H9 (cell line): ENCODE measurements around the gene FAM227B. TPM values are rescaled to one million over a fixed set of nuclear protein-coding genes. Genes with fewer than 3 reads are reported as not detected.

Source experiments
- DNase-seq: peaks from one replicate; pipeline ENCODE4 v3.0.0-alpha.2; 2017
- H2AFZ ChIP-seq: one replicate; pipeline ENCODE4 v1.6.1; 2013; ENCODE audit warnings: mild to moderate bottlenecking, low read length, control low read depth, moderate library complexity
- H2AK5ac ChIP-seq: 2 replicates; pipeline ENCODE4 v1.6.1; 2013; ENCODE audit warnings: low read length, control low read depth, mixed read lengths; ENCODE audit not compliant: insufficient read length
- H2BK120ac ChIP-seq: one replicate; pipeline ENCODE4 v1.6.1; 2013; ENCODE audit warnings: low read depth, mild to moderate bottlenecking, low read length, control low read depth, inconsistent platforms; ENCODE audit not compliant: poor library complexity, severe bottlenecking
- H2BK12ac ChIP-seq: 2 replicates; pipeline ENCODE4 v1.6.1; 2013; ENCODE audit warnings: low read length, control low read depth, mixed read lengths, low read depth; ENCODE audit not compliant: insufficient read length
- H2BK15ac ChIP-seq: 2 replicates; pipeline ENCODE4 v1.6.1; 2013; ENCODE audit warnings: low read depth, low read length, control low read depth
- H2BK20ac ChIP-seq: one replicate; pipeline ENCODE4 v1.6.1; 2013; ENCODE audit warnings: low read depth, mild to moderate bottlenecking, low read length, control low read depth, inconsistent platforms; ENCODE audit not compliant: poor library complexity, severe bottlenecking
- H2BK5ac ChIP-seq: 2 replicates; pipeline ENCODE4 v1.6.1; 2013; ENCODE audit warnings: low read length, control low read depth, mixed read lengths; ENCODE audit not compliant: insufficient read length
- H3K14ac ChIP-seq: 2 replicates; pipeline ENCODE4 v1.6.1; 2013; ENCODE audit warnings: low read length, control low read depth; ENCODE audit not compliant: insufficient read depth
- H3K18ac ChIP-seq: 2 replicates; pipeline ENCODE4 v1.6.1; 2013; ENCODE audit warnings: low read depth, mild to moderate bottlenecking, mixed read lengths, low read length, control low read depth; ENCODE audit not compliant: insufficient read length
- H3K23ac ChIP-seq: 2 replicates; pipeline ENCODE4 v1.6.1; 2013; ENCODE audit warnings: low read length, control low read depth, mixed read lengths, low read depth; ENCODE audit not compliant: insufficient read length
- H3K23me2 ChIP-seq: 2 replicates; pipeline ENCODE4 v1.6.1; 2013; ENCODE audit warnings: low read depth, mild to moderate bottlenecking, mixed read lengths, low read length, control low read depth; ENCODE audit not compliant: insufficient read length, poor library complexity, severe bottlenecking
- H3K27ac ChIP-seq: 2 replicates; pipeline ENCODE4 v1.5.1; 2013; ENCODE audit warnings: low read length, control low read depth, mixed read lengths, low read depth; ENCODE audit not compliant: insufficient read length
- H3K27me3 ChIP-seq: 2 replicates; pipeline ENCODE4 v1.6.1; 2013; ENCODE audit warnings: low read length, control low read depth, inconsistent platforms; ENCODE audit not compliant: insufficient read depth
- H3K4ac ChIP-seq: 2 replicates; pipeline ENCODE4 v1.6.1; 2013; ENCODE audit warnings: low read depth, mild to moderate bottlenecking, control low read depth, inconsistent platforms, low read length, moderate library complexity
- H3K4me1 ChIP-seq: 2 replicates; pipeline ENCODE4 v1.6.1; 2013; ENCODE audit warnings: low read length, control low read depth, inconsistent platforms; ENCODE audit not compliant: insufficient read depth
- H3K4me2 ChIP-seq: 2 replicates; pipeline ENCODE4 v1.6.1; 2013; ENCODE audit warnings: low read length, control low read depth, mixed read lengths; ENCODE audit not compliant: insufficient read length, insufficient read depth
- H3K56ac ChIP-seq: 2 replicates; pipeline ENCODE4 v1.6.1; 2013; ENCODE audit warnings: low read depth, mild to moderate bottlenecking, mixed read lengths, low read length, control low read depth; ENCODE audit not compliant: insufficient read length
- H3K79me1 ChIP-seq: 2 replicates; pipeline ENCODE4 v1.6.1; 2013; ENCODE audit warnings: low read depth, mild to moderate bottlenecking, moderate library complexity, low read length, control low read depth, inconsistent platforms; ENCODE audit not compliant: insufficient read depth, poor library complexity, severe bottlenecking
- H3K79me2 ChIP-seq: 2 replicates; pipeline ENCODE4 v1.6.1; 2013; ENCODE audit warnings: low read length, control low read depth, inconsistent platforms; ENCODE audit not compliant: insufficient read depth
- H3K9ac ChIP-seq: 2 replicates; pipeline ENCODE4 v1.6.1; 2013; ENCODE audit warnings: low read length, control low read depth, mixed read lengths; ENCODE audit not compliant: insufficient read length; ENCODE audit errors: extremely low read depth
- H3K9me3 ChIP-seq: one replicate; pipeline ENCODE4 v1.6.1; 2013; ENCODE audit warnings: low read depth, low read length, inconsistent platforms; ENCODE audit not compliant: control insufficient read depth
- H3T11ph ChIP-seq: one replicate; pipeline ENCODE4 v1.6.1; 2013; ENCODE audit warnings: mild to moderate bottlenecking, low read length, control low read depth, inconsistent platforms
- H4K20me1 ChIP-seq: one replicate; pipeline ENCODE4 v1.6.1; 2013; ENCODE audit not compliant: control insufficient read depth, insufficient read length, insufficient read depth
- H4K5ac ChIP-seq: 2 replicates; pipeline ENCODE4 v1.6.1; 2013; ENCODE audit warnings: low read depth, mild to moderate bottlenecking, mixed read lengths, low read length, control low read depth; ENCODE audit not compliant: insufficient read length
- H4K8ac ChIP-seq: replicated peaks from 2 replicates; pipeline ENCODE4 v1.6.1; 2013; ENCODE audit warnings: low read length, control low read depth, mixed read lengths, low read depth; ENCODE audit not compliant: insufficient read length
- H4K91ac ChIP-seq: 2 replicates; pipeline ENCODE4 v1.6.1; 2013; ENCODE audit warnings: low read depth, mild to moderate bottlenecking, moderate library complexity, mixed read lengths, low read length, control low read depth; ENCODE audit not compliant: insufficient read length
- H3K27ac Mint-ChIP-seq, 3 experiments: 2 replicates in 2 of 3; 3 replicates in 1 of 3; pipeline ENCODE4 v1.8.0; 2020 to 2021; ENCODE audit warnings: mixed read lengths in 3 of 3, mild to moderate bottlenecking in 1 of 3, moderate library complexity in 1 of 3
- H3K27me3 Mint-ChIP-seq: 2 replicates; pipeline ENCODE4 v1.8.0; 2021; ENCODE audit warnings: low read depth, mild to moderate bottlenecking, moderate library complexity, mixed read lengths
- H3K36me3 Mint-ChIP-seq, 3 experiments: 2 replicates in 2 of 3; 3 replicates in 1 of 3; pipeline ENCODE4 v1.8.0; 2020 to 2021; ENCODE audit warnings: low read depth in 3 of 3, mixed read lengths in 3 of 3; ENCODE audit not compliant: insufficient read depth in 1 of 3
- H3K4me1 Mint-ChIP-seq, 2 experiments: 2 replicates each; pipeline ENCODE4 v1.8.0; 2020; ENCODE audit warnings: mixed read lengths in 2 of 2
- H3K4me3 Mint-ChIP-seq, 2 experiments: 2 replicates in 1 of 2; 3 replicates in 1 of 2; pipeline ENCODE4 v1.8.0; 2020 to 2021; ENCODE audit warnings: mild to moderate bottlenecking in 2 of 2, mixed read lengths in 2 of 2, moderate library complexity in 1 of 2
- H3K9me3 Mint-ChIP-seq, 2 experiments: 2 replicates in 1 of 2; 3 replicates in 1 of 2; pipeline ENCODE4 v1.8.0; 2020; ENCODE audit warnings: mild to moderate bottlenecking in 2 of 2, mixed read lengths in 2 of 2, moderate library complexity in 1 of 2
- CTCF ChIP-seq: fragments of 200-600 bp; sonication (generic); conservative IDR thresholded peaks from 3 replicates; pipeline ENCODE4 v1.8.0; 2021; ENCODE audit warnings: antibody characterized with exemption, mild to moderate bottlenecking
- WGBS: extraction: QIAGEN DNeasy Blood & Tissue Kit; methylation state at CpG from one replicate; pipeline ENCODE4 v1.1.7; 2013; ENCODE audit warnings: missing lambda C conversion rate, low lambda C conversion rate, mixed read lengths; ENCODE audit not compliant: insufficient read length; ENCODE audit errors: extremely low coverage; 5-methylcytosine and 5-hydroxymethylcytosine counted together
- total RNA-seq: library from RNA; stranded (reverse); gene quantifications from 2 replicates; pipeline ENCODE4 v1.2.1, GENCODE V29; 2021

FAM227B gene
- total RNA-seq, 1 experiment from 2014 or later: 5.5 TPM

GRCh38 chr15:49656734-49657133, 36.1 kb upstream of the FAM227B start:
- Mint-ChIP-seq H3K4me3 (no peak overlapping the region; a peak in 1 of 5 replicates), H3K36me3 (peaks cover 2 to 29% (median 21%) of the 10 kb centered on the region in 3 experiments; a peak in 6 of 7 replicates), H3K27me3 (peaks cover 5% of the 10 kb centered on the region), H3K4me1 (no peaks in the 10 kb centered on the region), H3K27ac (no peak overlapping the region), H3K9me3 (peaks cover 30 to 33% of the 10 kb centered on the region in 2 experiments)
- Histone ChIP-seq H3K23me2 (no peaks in the 10 kb centered on the region), H2BK5ac (no peak overlapping the region), H3K79me1 (no peaks in the 10 kb centered on the region), H2BK12ac (no peak overlapping the region), H2AFZ (no peak overlapping the region), H4K91ac (no peak overlapping the region), H3K18ac (no peak overlapping the region), H2AK5ac (no peak overlapping the region), H3K27me3 (no peaks in the 10 kb centered on the region), H4K5ac (no peak overlapping the region), H3K4me1 (no peaks in the 10 kb centered on the region), H3K56ac (no peak overlapping the region), H3K9me3 (peaks cover 15% of the 10 kb centered on the region), H3K4me2 (no peak overlapping the region), H3K9ac (no peak overlapping the region), H3K4ac (no peak overlapping the region), H3K79me2 (no peaks in the 10 kb centered on the region), H4K8ac (no peak overlapping the region), H3K23ac (no peak overlapping the region), H3T11ph (no peak overlapping the region), H3K14ac (no peak overlapping the region), H2BK15ac (no peak overlapping the region), H2BK120ac (no peak overlapping the region), H2BK20ac (no peak overlapping the region), H4K20me1 (no peaks in the 10 kb centered on the region), H3K27ac (no peak overlapping the region)
- 100% methylated on average over 1 of the region's 1 CpG for WGBS
- no peak for TF ChIP-seq CTCF
- DNase-seq: no peak
